ENCODE measurements around the gene AMMECR1.
A peak's percentile ranks its signal among the peaks of the same experiment; 100 is the strongest.
"Not testable (repeated sequence)": the region's sequence is repeated elsewhere in the genome, so short reads cannot be mapped to it uniquely, and the experiment has no call there.

The AMMECR1 gene

DNA sequence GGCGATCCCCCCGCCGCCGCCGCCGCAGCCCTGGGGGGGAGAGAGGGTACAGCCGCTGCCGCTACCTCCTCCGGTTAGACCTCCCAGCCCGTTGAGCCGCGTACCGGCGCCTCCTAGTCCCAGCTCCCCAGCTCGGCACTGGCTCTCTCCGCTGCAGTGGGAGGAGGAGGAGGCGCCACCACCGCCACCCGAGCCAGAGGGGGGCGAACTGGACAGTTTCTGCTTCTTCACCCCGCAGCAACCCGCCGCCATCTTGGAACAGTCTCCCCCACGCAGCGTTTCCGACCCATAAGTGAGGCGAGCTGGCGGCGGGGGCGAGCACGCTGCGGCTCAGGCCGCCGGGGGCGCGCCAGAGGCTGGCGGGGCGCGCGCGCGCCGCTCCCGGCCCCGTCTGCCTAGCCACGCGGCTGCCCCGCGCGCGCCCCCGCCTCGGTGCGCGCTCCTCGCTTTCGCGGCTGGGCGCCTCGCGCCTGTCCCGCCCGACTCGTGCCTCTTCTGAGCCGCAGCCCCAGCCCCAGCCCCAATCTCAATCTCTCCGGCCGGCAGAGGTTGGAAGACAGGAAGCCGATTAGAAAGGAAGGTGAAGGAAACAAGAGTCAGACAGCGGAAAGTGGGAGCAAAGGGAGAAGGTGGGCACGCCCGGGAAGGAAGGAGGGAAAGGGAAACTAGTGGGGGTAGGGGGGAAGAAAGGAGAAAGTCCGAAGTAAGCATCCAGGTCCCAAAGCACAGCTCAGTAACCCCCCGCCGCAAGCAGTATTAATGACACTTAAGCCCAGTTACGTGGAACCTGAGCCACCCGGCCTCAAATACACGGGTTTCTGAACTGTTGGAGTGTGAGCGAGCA lies at the start of gene AMMECR1:
TSS of gene AMMECR1 (minus strand) at position 266 of the 844 bp plus-strand sequence. CDS start at position 252, 14 bp downstream.
- DNase-seq (ENCODE audit: low spot score), result peak; percentile 68

DNA sequence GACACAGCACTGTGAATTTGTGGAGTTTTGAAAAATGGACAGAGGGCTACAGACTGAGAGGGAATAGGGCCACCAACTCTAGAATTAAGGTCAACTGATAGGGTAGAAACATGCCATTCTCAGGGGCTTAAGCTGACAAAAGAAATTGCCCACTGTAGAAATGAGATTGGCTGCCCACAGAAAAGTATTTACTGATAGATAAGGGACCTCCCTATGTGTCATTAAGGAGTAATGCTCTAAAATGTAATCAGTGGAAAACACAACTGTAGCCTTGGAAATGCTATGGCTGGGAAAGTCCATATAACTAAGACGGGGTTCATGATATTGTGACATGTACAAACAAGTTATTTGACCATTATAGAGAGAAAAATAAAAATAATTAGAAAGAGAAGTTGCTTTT lies 45.4 kb upstream of the AMMECR1 start:
- DNase-seq (ENCODE audit: low spot score), result no peak

DNA sequence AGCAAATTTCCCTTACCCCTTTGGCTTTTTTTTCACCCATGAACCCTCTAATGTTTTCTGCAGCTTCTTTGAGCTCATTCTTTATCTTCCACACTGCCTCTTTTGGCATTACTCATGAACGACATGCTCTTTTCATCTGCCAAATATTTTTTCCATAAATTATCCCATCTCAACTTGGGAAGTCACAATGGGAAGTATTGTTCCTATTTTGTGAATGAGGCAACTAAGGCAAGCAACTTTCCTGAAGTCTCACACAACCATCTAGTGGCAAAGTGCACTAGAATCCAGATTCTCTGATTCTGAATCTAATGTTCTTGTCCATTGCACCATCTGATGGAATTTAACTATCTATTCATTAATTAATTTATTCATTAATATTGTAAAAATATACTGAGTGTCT lies 41.4 kb upstream of the AMMECR1 start:
- DNase-seq (ENCODE audit: low spot score), result no peak

DNA sequence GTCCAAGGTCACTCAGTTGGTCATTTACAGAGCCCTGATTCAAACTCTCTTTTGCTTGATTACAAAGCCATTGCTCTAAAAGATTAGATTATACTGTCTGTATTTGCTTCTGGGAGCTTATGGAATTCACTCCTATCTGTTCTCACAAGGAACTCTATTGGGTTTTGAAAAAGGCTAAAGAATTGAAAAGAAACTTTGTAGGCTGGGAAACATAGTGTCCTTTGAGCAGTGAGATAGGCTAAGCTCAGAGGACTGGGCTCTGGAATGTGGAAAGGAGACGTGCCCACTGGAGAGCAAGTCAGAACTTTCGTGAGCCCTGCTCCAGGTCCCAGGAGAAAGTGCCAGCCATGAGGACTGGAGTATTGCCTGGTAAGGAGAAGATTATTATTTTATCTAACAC lies 40.7 kb upstream of the AMMECR1 start, which contains the start of gene RTL9:
TSS of gene RTL9 (plus strand) at position 301 of the 400 bp plus-strand sequence. CDS start 91,770 bp downstream, outside the sequence.
- no peak for DNase-seq (ENCODE audit: low spot score)

DNA sequence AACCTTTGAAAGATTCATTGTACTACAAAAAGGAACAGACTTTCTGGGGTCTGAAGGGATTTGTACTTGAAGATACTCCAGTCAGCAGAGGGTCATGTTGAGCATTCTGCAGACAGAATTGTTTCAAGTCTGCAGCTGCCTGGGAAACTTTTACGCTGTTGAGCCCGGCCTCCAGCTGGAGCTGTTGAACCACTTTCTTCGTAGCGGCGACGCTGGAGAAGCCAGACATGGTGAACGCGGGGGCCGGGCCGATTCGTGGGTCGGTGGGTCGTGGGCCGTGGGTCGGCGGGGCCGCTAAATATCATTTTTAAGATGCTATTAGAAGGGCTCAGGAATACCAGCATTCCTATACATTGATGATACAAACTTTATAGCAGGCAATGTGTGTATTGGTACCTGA lies 28.8 kb upstream of the AMMECR1 start:
- no peak for DNase-seq (ENCODE audit: low spot score)

DNA sequence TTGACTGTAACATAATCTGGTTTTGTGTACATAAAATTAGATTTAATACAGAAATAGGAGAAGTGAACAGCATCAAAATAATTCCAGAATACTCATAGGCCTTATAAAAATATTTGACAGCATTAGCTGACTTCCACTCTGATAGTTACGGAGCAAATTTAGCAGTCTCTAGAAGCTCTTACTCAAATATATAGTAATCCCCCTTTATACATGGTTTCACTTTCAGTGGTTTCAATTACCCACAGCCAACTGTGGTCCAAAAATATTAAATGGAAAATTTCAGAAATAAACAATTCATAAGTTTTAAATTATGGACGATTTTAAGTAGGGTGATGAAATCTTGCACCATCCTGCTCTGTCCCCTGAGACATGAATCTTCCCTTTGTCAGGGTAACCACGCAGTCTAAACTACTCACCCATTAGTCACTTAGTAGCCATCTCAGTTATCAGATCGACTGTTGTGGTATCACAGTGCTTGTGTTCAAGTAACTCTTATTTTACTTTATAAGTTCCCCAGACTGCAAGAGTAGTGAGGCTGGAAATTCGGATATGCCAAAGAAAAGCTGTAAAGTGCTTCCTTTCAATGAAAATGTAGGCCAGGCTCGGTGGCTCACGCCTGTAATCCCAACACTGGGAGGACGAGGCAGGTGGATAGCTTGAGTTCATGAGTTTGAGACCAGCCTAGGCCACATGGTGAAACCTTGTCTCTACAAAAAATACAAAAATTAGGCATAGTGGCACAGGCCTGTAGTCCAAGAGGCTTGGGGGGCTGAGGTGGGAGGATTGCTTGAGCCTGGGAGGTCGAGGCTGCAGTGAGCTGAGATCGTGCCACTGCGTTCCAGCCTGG lies 23.5 kb upstream of the AMMECR1 start:
- no peak for DNase-seq (ENCODE audit: low spot score)

DNA sequence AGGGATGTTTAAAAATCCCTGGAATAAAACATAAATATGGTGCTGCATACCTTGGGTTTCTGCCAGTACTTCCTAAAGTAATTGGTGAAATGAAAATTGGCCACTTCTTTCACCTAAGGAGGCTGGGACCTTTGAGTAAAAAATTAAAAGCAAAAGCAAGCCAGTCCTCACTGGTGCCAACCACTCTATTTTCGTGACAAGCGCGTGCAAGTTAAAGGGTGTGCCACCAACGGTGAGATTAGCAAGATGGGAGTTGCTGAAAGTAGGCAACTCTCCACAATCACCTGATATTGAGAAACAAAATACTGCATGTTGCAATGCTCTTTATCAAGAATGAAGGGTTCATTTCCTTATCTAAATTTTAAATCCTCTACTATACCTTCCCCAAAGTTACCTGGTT lies 21.1 kb upstream of the AMMECR1 start:
- DNase-seq (ENCODE audit: low spot score), result no peak

DNA sequence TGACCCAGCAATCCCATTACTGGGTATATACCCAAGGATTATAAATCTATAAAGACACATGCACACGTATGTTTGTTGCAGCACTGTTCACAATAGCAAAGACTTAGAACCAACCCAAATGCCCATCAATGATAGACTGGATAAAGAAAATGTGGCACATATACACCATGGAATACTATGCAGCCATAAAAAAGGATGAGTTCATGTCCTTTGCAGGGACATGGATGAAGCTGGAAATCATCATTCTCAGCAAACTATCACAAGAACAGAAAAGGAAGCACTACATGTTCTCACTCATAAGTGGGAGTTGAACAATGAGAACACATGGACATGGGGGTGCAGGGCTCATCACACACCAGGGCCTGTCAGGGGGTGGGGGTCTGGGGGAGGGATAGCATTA lies 15.6 kb upstream of the AMMECR1 start:
- DNase-seq (ENCODE audit: low spot score), result not testable (repeated sequence)

DNA sequence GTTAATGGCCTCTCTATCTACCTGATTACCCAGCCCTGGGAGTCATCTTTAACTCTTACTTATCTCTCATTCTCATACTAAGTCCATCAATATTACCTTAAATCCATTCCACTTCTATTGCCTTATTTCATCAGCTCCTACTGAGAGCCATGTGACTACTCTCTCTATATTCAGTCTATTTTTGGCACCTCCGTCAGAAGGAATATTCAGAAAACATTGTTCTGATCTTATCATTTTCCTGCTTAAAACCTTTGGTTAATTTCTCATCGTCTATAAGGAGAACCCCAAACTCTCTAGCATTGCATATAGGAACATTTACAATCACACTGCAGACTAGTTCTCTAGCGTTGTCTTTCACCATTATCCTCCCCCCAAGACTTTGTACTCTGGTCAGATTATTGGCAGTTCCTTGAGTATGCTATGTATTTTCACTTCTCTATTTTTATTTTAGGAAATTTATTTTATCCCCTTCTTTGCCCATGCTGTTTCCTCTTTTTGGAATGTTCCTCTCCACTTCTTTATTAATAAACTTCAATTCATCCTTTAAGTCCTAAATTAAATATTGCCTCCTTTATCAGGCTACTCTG lies 13.7 kb upstream of the AMMECR1 start:
- no peak for DNase-seq (ENCODE audit: low spot score)

DNA sequence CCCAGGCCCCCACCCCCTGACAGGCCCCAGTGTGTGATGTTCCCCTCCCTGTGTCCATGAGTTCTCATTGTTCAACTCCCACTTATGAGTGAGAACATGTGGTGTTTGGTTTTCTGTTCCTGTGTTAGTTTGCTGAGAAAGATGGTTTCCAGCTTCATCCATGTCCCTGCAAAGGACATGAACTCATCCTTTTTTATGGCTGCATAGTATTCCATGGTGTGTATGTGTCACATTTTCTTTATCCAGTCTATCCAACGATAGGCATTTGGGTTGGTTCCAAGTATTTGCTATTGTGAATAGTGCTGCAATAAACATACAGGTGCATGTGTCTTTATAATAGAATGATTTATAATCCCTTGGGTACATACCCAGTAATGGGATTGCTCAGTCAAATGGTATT lies 10.7 kb upstream of the AMMECR1 start:
- DNase-seq (ENCODE audit: low spot score), result not testable (repeated sequence)

DNA sequence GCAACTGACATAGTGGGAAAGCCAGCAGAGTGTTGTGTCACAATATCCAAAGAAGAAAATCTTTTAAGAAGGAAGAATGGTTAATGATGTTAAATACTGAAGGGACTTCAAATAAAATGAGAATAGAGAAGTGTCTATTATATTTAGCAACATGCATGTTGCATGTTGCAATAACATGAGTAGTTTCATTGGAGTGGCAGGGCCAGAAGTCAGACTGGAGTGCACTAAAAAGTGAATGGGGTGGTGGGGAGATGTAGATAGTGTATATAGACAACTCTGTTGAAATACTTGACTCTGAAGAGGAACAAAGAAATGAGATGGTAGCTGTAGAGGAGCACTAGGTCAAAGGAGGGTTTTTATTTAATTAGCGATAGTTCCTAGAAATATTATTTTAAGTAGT lies 9.5 kb upstream of the AMMECR1 start:
- DNase-seq (ENCODE audit: low spot score), result no peak

DNA sequence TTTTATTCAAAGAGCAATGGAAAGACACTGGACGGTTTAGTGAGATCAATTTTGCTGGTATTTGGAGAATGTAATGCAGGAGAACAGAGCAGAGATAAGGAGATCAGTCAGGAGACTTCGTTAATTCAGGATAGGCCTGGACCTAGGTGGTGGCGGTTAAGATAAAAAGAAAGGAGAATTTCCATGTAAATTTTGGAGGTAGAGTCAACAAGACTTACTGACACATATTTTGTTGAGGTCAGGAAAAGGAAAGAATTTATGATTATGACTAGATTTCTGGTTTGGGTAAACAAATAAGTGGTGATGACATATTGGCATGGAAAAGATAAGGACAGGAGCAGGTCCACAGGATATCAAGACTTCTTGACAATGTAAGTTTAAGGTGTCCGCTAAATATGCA lies 8.8 kb upstream of the AMMECR1 start:
- no peak for DNase-seq (ENCODE audit: low spot score)

DNA sequence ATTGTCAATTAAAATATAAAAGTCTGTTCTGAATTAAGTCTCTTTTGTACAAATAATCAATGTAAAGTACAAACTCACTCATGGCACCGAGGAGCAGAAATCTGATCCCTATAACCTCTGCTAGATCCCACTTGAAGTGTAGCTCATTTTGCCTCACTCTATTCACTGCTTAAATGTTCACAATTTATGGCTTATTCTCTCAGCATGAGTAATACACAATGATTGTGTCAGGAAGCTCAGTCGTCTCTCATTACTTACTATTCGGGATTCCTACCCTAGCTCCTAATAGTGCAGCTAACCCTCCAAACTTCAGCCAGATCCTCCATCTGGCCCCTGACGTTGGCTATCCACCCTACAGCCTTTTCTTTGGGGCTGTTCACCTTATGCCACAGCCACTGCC lies 4.7 kb upstream of the AMMECR1 start:
- DNase-seq (ENCODE audit: low spot score), result no peak

DNA sequence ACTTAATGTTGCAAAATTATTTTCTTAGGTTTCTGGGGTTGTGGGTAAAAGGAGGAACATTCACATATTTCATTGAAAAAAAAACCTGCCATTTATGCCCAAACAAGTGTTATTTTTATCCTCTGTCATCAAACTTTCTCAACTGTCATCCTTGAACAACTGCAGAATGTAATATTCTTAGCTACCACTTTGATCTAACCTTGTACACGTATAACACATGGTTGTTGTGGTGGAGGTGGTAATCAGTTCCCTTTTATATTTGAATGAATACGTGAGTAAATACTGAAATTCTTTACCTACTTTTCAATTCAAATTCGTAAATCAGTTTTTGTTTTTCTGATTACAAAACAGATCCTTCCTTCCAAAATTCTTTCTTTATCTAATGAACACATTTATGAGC lies 3.8 kb upstream of the AMMECR1 start:
- no peak for DNase-seq (ENCODE audit: low spot score)

DNA sequence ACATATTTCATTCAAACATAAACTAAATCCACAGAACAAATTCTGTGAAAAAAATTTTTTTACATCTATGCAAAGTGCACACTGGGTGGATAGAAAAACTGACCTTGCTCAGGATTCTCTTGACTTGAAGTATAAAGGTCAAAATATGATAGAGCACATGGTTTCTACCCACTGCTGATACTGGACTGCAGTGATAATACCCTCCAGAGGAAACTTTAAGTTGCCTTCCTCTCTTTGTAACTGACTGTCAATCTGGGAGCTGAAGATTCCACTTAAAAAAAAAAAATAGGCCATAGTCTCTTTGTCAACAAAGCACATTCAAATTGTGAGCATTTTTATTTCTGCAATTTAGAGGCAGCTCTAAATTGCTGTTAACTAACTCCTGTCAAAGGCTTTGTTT lies 3.2 kb upstream of the AMMECR1 start:
- DNase-seq (ENCODE audit: low spot score), result no peak

DNA sequence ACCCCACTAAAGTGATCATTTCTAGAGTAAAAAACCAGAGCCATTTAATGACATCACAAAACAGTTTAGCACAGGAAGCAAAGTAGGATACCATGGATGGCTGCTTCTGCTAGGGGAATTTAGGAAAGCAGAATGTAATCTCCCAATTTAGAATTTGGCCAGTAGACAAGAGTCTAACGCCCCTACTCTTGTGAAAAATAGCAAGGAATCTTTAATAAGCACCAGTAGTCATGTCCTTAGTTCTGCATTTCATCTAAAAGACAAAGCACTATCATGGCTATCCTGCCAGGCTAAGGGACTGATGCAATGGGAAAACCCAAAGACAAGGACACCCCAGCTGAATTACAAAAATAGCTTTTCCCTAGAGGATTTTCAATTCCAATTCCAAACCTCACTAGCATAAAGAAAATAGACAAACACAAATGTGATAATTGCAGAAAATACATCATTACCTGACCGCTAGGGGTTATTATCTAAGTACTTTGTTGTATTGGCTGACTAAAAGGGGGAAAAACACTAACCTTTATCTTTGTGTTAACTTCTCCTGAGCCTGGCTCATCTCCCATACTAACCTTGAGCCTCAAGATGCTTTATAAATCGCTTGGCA lies 2.6 kb upstream of the AMMECR1 start:
- DNase-seq (ENCODE audit: low spot score), result no peak

DNA sequence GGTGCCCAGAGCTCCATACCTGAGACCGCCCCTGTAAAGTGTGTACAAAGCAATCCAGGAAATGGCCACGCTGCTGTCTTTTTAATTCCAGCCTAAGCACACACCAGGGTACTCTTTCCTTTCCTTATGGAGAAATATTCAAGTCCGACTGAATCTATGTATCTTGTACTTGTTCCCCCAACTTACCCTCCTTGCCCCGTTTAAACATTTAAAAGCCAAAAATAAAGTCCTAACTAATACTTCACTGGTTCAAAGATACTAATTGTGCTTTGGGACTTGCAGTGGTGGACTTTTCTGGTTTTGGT lies 731 bp upstream of the AMMECR1 start:
- no peak for DNase-seq (ENCODE audit: low spot score)

DNA sequence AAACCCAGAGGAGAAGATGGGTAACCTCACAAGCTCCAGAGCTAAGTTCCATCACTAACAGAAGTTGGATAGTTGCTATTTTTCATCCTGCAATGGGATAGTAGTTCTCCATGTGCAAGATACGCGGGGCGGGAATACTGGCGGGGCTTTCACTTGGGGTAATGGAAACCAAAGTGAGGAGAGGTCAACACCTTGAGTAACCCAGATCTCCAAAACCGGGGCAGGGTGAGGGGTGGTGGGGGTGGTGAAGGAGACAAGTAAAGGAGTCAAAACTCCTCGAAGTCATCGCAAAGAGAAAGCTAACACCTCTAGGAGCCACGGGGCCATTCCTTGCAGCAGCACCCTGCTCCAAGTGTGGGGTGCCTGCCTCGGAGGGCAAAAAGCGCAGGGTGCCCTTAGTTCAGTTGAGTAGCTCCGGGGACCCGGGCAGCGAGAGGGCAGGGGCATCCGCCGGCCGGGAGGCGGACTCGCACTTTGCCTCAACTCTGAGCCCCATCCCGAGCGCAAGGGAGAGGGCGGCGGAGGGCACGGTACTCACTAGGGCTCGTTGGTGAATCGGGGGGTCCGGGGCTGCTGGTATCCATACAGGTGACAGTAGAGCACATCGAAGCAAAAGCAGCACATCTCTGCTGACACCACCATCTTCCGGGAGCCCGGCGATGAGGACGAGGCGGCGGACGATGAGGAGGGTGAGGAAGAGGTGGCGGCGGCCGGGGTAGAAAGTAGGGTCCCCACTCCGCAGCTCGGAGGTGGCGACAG lies 645 bp downstream of the AMMECR1 start:
- peak; percentile 16 for DNase-seq (ENCODE audit: low spot score)

DNA sequence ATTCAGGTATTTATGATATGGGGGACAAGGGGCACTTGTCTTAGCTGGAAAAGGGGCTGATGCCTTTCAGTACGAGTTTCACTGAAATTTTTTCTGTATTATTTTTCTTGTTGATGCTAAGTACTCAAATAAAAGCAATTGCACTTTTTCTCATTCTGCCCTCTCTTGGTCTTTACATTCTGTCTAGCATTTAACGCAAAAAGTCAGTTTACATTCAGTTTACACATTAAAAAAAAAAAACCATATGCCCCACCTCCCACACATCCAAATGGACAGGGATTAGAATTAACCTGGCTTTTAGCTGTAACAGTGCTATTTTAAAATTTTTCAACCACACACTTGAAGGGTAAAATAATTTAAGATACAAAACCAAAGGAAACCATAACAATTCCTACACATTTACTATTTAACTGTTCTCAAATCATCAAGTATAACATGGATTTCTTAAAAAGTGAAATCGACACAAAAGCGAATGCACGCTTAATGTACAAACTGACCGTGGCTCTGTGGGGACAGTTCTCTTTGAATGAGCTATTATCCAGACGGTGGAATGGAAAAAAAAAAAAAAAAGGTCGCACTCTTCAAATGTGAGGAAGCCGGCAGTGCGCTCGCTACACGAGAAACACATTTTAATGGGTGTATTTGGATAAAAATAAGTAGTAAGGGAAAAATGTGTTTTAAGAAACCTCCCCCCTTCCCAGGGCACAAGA lies 1.4 kb downstream of the AMMECR1 start:
- peak; percentile 10 for DNase-seq (ENCODE audit: low spot score)

DNA sequence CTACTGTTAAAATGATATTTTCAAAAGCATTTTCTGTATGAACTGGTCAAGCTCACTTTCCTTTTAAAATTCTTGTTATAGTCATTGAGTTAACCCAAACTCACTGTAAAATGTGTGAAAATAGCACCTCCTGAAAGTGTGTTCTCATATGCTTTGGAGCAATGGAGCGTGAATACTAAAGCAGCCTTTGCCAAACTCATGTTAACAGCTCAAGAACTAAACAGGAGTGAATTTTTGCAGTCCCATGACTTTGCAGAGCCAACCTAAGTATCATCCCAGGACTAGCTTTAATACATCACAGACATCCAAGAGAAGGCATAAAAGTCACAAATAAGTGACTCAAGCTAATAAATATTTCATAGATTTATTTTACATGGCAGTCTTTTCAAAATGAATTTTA lies 2.3 kb downstream of the AMMECR1 start:
- DNase-seq (ENCODE audit: low spot score), result no peak

Measured in hepatic stellate cell (primary cell).